VCaP (cell line): Measurements from ENCODE around the gene LGR4.

ENCODE experiments used
- H3K27ac ChIP-seq: fragments of 450-650 bp; 2 replicates; pipeline ENCODE4 v1.5.1; 2017
- TF ChIP-seq, protein P1 (sequence below): fragments of 450-650 bp; conservative IDR thresholded peaks from 2 replicates; pipeline ENCODE4 v1.5.1; 2017; ENCODE audit warnings: mild to moderate bottlenecking, moderate library complexity

The LGR4 gene

DNA sequence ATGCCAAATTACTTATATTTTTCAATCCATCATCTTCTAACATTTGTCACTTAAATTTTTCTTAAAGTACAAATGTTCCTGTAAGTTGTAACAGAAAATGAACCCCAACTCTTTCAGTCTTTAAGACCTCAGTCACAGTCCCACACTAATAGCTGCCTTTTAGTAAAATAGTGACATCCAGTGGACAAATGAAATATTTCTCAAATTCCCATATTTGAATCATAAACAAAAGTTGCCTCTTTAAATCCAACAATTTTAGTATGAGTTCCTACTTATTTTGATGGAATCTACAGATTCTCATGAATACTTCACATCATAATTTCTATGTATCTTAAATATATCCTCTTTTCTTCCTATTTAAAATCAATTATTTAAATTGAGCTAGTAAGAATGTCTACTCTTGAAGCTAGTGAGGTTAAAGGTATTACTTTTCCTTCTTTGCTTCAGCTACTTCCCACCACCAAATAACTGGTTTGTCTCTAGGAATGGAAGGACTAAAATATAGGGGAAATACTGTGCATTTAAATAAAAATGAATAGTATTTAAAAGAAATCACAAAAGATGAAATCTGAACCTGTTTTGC lies 24.8 kb upstream of the LGR4 start:
- TF ChIP-seq, protein P1, sequence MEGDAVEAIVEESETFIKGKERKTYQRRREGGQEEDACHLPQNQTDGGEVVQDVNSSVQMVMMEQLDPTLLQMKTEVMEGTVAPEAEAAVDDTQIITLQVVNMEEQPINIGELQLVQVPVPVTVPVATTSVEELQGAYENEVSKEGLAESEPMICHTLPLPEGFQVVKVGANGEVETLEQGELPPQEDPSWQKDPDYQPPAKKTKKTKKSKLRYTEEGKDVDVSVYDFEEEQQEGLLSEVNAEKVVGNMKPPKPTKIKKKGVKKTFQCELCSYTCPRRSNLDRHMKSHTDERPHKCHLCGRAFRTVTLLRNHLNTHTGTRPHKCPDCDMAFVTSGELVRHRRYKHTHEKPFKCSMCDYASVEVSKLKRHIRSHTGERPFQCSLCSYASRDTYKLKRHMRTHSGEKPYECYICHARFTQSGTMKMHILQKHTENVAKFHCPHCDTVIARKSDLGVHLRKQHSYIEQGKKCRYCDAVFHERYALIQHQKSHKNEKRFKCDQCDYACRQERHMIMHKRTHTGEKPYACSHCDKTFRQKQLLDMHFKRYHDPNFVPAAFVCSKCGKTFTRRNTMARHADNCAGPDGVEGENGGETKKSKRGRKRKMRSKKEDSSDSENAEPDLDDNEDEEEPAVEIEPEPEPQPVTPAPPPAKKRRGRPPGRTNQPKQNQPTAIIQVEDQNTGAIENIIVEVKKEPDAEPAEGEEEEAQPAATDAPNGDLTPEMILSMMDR = peak; percentile 73
- no peak overlapping the region for H3K27ac ChIP-seq

DNA sequence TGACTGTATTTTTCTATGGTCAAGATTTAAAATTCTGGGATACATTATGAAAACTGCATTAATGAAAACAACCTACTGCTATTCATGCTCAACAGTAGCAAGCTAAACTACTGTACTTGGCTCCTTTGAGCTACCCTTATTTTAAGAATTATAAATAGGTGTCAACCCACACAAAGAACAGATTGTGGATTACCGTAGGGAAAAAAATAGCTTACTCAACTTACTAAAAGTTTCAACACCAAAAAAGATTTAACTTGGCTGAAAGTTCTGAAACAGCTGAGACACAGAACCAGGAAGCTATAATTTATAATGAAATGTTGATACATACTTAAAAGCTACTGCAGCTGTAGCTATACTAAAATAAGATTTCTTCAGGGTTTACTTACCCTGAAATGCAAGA lies 23.9 kb upstream of the LGR4 start:
- TF ChIP-seq, protein P1 = no peak
- H3K27ac ChIP-seq = no peak overlapping the region

DNA sequence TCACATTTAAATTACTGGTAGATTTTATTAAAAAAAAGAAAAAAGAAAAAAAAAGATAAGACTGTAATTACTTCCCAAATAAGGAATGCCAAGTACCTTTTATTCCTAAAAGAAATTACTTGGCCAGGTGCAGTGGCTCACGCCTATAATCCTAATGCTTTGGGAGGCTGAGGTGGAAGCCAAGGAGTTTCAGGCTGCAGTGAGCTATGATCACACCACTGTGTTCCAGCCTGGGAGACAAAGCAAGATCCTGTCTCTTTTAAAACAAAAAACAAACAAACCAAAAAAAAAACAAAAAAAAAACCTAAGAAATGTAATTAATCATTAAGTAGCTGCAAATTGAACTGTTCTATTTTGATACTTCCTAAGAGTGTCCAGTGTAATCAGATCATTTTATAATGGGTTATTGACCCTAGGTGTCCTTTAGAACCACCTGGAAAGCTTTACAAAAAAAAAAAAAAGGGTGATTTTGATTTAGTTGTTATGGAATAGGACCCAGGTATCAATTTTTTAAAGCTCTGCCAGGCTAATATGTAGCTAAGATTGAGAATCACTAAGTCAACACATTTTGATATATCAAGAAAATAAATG lies 23.2 kb upstream of the LGR4 start:
- H3K27ac ChIP-seq = no peak overlapping the region
- TF ChIP-seq, protein P1 = no peak

DNA sequence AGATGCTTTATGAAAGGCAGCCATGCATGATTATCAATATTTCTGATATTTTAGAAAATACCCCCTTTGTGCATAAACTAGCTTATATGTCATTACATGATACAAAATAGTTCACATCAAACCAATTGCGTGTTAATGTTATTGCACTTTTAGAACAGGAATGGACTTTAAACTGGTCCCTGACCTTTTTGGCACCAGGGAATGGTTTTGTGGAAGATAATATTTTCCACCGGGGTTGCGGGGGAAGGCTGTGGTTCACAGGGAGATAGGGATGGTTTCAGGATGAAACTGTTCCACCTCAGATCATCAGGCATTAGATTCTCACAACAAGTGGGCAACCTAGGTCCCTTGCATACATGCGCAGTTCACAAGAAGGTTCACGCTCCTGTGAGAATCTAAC lies 16.5 kb upstream of the LGR4 start:
- TF ChIP-seq, protein P1 = no peak

DNA sequence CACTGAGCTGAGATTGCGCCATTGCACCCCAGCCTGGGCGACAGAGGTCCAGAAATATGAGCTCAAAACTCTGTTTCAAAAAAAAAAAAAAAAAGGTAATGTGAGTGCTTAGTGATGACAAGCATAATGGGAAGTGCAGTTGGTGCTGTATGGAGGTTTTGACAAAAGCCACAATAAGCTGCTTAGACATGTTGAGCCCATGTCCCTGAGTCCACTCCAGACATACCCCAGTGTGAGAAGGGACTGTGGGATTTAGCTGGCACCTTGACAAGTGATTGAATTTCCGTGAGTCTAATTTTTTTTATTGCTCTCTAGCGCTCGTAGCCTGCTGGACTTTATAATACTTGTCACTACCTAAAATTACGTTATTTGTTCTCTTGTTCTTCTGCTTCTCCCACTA lies 15.1 kb upstream of the LGR4 start:
- TF ChIP-seq, protein P1 = no peak
- no peak overlapping the region for H3K27ac ChIP-seq

More for the DNA sequence above, 16.5 kb upstream of the LGR4 start:
- H3K27ac ChIP-seq = no peak overlapping the region

DNA sequence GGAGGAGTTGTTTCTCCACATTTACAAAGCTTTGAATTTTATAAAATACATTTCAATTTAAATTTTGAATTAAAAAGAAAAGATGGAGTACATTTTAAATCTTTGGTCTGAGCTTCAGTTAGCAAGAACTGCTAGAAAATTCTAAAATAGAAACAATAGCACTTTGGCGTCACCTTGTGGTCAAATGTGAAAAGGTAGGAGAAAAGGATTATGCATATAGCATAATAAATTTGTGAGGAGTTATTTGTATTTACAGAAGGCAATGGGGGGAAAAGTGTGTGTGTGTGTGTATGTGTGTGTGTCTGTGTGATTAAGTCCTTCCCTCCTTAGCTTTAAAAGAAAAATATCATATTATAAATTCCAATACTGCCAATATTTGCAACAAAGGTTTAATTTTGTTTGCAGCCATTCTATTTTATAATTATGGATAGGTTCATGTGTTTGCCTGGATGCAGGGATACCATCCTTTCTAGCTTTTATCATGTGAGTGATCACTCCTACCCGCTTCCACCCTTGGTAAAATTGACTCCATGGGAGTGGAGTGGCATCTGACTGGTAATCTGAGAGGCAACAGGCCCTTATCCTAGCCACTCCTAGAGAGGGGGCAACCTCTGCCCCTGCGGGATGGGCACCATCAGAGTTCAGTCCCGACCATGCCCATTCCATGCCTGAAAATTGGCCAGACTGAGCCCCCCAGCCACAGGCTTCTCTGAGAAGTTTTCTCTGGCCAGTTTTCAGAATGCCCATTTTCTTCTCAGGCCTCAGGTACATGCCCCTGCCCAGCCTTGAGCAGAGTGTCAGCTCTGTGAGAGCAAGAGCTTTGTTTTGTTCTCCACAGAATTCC lies 13.6 kb upstream of the LGR4 start:
- TF ChIP-seq, protein P1 = peak; percentile 96
- no peak overlapping the region for H3K27ac ChIP-seq

DNA sequence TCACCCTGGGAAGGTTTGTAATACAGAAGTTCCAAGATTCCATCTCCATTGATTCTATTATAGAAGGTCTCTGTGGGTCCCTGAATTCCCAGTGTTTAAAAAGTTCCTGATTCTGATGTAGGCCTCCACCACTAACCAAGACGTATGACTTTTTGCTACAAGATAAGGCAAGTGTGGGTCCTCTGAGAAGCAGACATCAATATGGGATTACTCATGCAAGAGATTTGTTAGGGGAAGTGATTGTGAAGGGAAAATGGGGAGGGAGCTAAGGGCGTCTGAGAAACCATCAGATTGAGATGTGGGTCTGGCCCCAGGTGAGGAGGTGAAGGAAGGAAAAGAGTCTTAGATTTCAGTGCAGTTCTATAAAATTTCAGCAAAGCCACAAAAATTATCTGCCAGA lies 10.2 kb upstream of the LGR4 start:
- TF ChIP-seq, protein P1 = no peak
- no peak overlapping the region for H3K27ac ChIP-seq
